Heart left ventricle (tissue), 13 donors: Measurements from ENCODE around the gene STARD8.

Source experiments
- CTCF ChIP-seq, 12 donors: fragments of 200-600 bp; sonication (generic) in 4 of 12; IDR thresholded peaks; one replicate each; pipeline versions ENCODE4 v1.5.0 to v1.8.0; 2018 to 2022; ENCODE audit warnings: antibody characterized with exemption in 12 of 12, mild to moderate bottlenecking in 5 of 12
- POLR2A ChIP-seq, 2 donors: fragments of 450-650 bp; IDR thresholded peaks; one replicate each; pipeline ENCODE4 v1.6.1; 2017; ENCODE audit warnings: antibody characterized with exemption in 2 of 2, mild to moderate bottlenecking in 2 of 2, moderate library complexity in 2 of 2
- donor health status: ischemic (EF 13 %, LVEDD 7.1; RV severe dilation, severe dysfunction).
- donor health status: DM: no; HTN: yes; CAD: no.
- donor health status: DM: no; HTN: no; CAD: no.
- donor health status: ischemic (EF 25% LVEDD 6.9; RV normal size, moderate dysfunction).
- donor health status: ischemic (EF 25% LVEDD 5.7; RV mildly dilated, moderate dysfunction).
- donor health status: ischemic (EF 35%, LVEDD 5.7; RV mildly dilated, moderate dysfunction).
- donor health status: nonischemic (EF 11% LVEDD 7.7; RV severe dilation, severe dysfunction).
- donor health status: DM: yes; HTN: yes; CAD: no.
- donor health status: PGD.
- donor health status: ischemic (EF 29% LVEDD 5.4; RV normal size, mild dysfunction).
- donor health status: nonischemic (EF 23%, LVEDD 6.1; RV moderate dilation, normal function).

- no peak for TF ChIP-seq POLR2A (IDR thresholded peaks at IDR 0.05)
- TF ChIP-seq CTCF (IDR thresholded peaks at IDR 0.05), result no peak
Measured at GRCh38 chrX:68718443-68718820, 71.0 kb downstream of the STARD8 start.
